ENCODE results near the gene IQCB1. TPM values are rescaled to one million over a fixed set of nuclear protein-coding genes. Genes with fewer than 3 reads are reported as not detected.

Gene IQCB1
- total RNA-seq, 1 experiment from 2014 or later = 49.5 TPM

GRCh38 chr3:121836481-121836880 is 1.6 kb upstream of the IQCB1 start:
- H3K9me3 ChIP-seq (ENCODE audit: low read depth, low read length, poor library complexity, severe bottlenecking) = no peaks in the 10 kb centered on the region
- no peak for DNase-seq (ENCODE audit: low spot score)
- TF ChIP-seq EZH2 (IDR thresholded peaks at IDR 0.05; ENCODE audit: borderline replicate concordance, low read depth, low read length, poor library complexity, severe bottlenecking) = no peak
- no peak for TF ChIP-seq CTCF (conservative IDR thresholded peaks at IDR 0.05; ENCODE audit: low read depth, low read length)
- POLR2A ChIA-PET (ENCODE audit: low non-redundant PET) = no interaction called here
- H3K27me3 ChIP-seq (replicated peaks; ENCODE audit: insufficient read depth, low read depth, low read length, poor library complexity) = no peaks in the 10 kb centered on the region
- no TSS peak for BruUV-seq (replicated peaks)
- no peak overlapping the region for H3K27ac ChIP-seq (ENCODE audit: low read depth, low read length, poor library complexity, severe bottlenecking)
- H3K4me1 ChIP-seq (ENCODE audit: insufficient read depth, low read length, poor library complexity, severe bottlenecking) = no peaks in the 10 kb centered on the region
- intact Hi-C loops (cut with micrococcal nuclease; ENCODE audit: unreplicated experiment) = no loop called here
- CTCF ChIA-PET = no interaction called here
- H3K36me3 ChIP-seq (ENCODE audit: insufficient read depth, low read length, poor library complexity, severe bottlenecking) = peaks cover 17% of the 10 kb centered on the region
- H3K4me3 ChIP-seq (ENCODE audit: low read depth, low read length, poor library complexity, severe bottlenecking) = no peak overlapping the region

GRCh38 chr3:121836064-121836463 is 1.2 kb upstream of the IQCB1 start:
- ChIA-PET POLR2A (ENCODE audit: low non-redundant PET) (no interaction called here), CTCF (no interaction called here)
- no TSS peak for BruUV-seq (replicated peaks)
- Histone ChIP-seq H3K4me1 (ENCODE audit: insufficient read depth, low read length, poor library complexity, severe bottlenecking) (no peaks in the 10 kb centered on the region), H3K27me3 (replicated peaks; ENCODE audit: insufficient read depth, low read depth, low read length, poor library complexity) (no peaks in the 10 kb centered on the region), H3K9me3 (ENCODE audit: low read depth, low read length, poor library complexity, severe bottlenecking) (no peaks in the 10 kb centered on the region), H3K36me3 (ENCODE audit: insufficient read depth, low read length, poor library complexity, severe bottlenecking) (peaks cover 17% of the 10 kb centered on the region), H3K27ac (ENCODE audit: low read depth, low read length, poor library complexity, severe bottlenecking) (no peak overlapping the region), H3K4me3 (ENCODE audit: low read depth, low read length, poor library complexity, severe bottlenecking) (peak overlapping the region; percentile 84)
- TF ChIP-seq CTCF (conservative IDR thresholded peaks at IDR 0.05; ENCODE audit: low read depth, low read length) (no peak), EZH2 (IDR thresholded peaks at IDR 0.05; ENCODE audit: borderline replicate concordance, low read depth, low read length, poor library complexity, severe bottlenecking) (no peak)
- intact Hi-C loops (cut with micrococcal nuclease; ENCODE audit: unreplicated experiment) = no loop called here
- DNase-seq (ENCODE audit: low spot score) = no peak

- peak overlapping the region; percentile 84 for H3K4me3 ChIP-seq (ENCODE audit: low read depth, low read length, poor library complexity, severe bottlenecking)
- BruUV-seq (replicated peaks) = TSS peak; percentile 73
- no peaks in the 10 kb centered on the region for H3K27me3 ChIP-seq (replicated peaks; ENCODE audit: insufficient read depth, low read depth, low read length, poor library complexity)
- peak overlapping the region; percentile 92 for H3K27ac ChIP-seq (ENCODE audit: low read depth, low read length, poor library complexity, severe bottlenecking)
- TF ChIP-seq EZH2 (IDR thresholded peaks at IDR 0.05; ENCODE audit: borderline replicate concordance, low read depth, low read length, poor library complexity, severe bottlenecking) = no peak
- no peak for TF ChIP-seq CTCF (conservative IDR thresholded peaks at IDR 0.05; ENCODE audit: low read depth, low read length)
- peaks cover 17% of the 10 kb centered on the region for H3K36me3 ChIP-seq (ENCODE audit: insufficient read depth, low read length, poor library complexity, severe bottlenecking)
- no peaks in the 10 kb centered on the region for H3K4me1 ChIP-seq (ENCODE audit: insufficient read depth, low read length, poor library complexity, severe bottlenecking)
- ChIA-PET POLR2A (ENCODE audit: low non-redundant PET) (no interaction called here), CTCF (no interaction called here)
- intact Hi-C loops (cut with micrococcal nuclease; ENCODE audit: unreplicated experiment) = no loop called here
- no peak for DNase-seq (ENCODE audit: low spot score)
- H3K9me3 ChIP-seq (ENCODE audit: low read depth, low read length, poor library complexity, severe bottlenecking) = no peaks in the 10 kb centered on the region
These were observed 573 bp upstream of the IQCB1 start for GRCh38 chr3:121835465-121835801.

Measured in A673 (cell line).